GM06990 (cell line): Measurements from ENCODE around the gene RECQL5.

Experiments
- DNase-seq: peaks from one replicate; pipeline ENCODE4 v3.0.0-alpha.2; 2011; ENCODE audit not compliant: insufficient read length; ENCODE audit errors: extremely low read depth
- H3K27me3 ChIP-seq: replicated peaks from 2 replicates; pipeline ENCODE4 v1.6.0; 2011; ENCODE audit warnings: low read length; ENCODE audit not compliant: control insufficient read depth, insufficient read depth
- H3K36me3 ChIP-seq: 2 replicates; pipeline ENCODE4 v1.5.1; 2011; ENCODE audit warnings: low read length; ENCODE audit not compliant: control insufficient read depth, insufficient read depth
- H3K4me3 ChIP-seq: replicated peaks from 2 replicates; pipeline ENCODE4 v1.5.1; 2011; ENCODE audit warnings: low read depth, mild to moderate bottlenecking, control low read depth, low read length
- CTCF ChIP-seq: IDR thresholded peaks from 2 replicates; pipeline ENCODE4 v1.5.1; 2011; ENCODE audit warnings: low read length, control low read depth, mild to moderate bottlenecking, inconsistent platforms; ENCODE audit not compliant: insufficient read depth, poor library complexity, severe bottlenecking

RECQL5 gene

GRCh38 chr17:75631353-75631752 lies 35.6 kb downstream of the RECQL5 start:
- no peak overlapping the region for H3K4me3 ChIP-seq
- no peak for DNase-seq
- no peaks in the 10 kb centered on the region for H3K27me3 ChIP-seq
- no peak for TF ChIP-seq CTCF
- peaks cover 6% of the 10 kb centered on the region for H3K36me3 ChIP-seq

DNA sequence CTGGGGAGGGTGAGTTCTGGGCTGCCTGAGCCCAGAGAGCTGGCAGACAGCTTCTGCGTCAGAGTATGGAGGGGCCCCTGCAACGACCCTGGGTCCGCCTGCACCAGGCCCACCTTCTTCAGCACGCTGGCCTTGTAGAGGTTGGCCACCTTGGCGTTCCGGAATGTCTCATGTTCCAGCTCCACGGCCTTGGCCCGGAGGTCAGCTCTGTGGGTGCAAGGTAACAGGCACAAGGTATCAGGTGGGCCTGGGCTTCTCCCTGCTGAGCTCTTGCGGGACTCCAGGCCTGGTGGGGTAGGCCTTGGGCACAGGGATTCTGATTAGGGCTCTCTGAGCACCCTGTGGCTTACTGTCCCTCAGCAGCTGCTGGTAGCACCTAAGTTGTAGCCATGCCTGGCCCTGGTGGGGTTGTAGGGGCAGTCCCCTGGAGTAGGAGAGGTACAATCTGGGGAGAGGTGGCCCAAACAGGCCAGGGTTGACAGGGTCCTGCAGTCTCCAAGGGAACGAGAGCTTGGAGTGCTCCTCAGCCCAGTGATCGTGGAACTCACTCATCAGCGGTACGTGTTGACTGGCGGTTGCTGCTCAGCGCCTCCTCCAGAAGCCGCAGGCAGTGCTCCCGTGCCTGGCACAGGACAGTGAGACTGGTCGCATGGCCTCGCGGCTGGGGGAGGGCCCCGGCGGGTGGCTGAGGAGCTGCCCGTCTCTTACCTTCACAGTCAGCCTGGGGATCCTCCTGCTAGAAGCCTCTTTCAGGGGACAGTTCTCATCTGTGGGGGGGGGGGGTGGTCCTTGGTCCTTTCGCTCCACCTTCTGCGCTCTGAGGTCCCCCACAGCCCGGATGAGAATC lies 36.7 kb downstream of the RECQL5 start:
- no peak for DNase-seq
- Histone ChIP-seq H3K4me3 (no peak overlapping the region), H3K27me3 (no peaks in the 10 kb centered on the region), H3K36me3 (peaks cover 6% of the 10 kb centered on the region)
- no peak for TF ChIP-seq CTCF

DNA sequence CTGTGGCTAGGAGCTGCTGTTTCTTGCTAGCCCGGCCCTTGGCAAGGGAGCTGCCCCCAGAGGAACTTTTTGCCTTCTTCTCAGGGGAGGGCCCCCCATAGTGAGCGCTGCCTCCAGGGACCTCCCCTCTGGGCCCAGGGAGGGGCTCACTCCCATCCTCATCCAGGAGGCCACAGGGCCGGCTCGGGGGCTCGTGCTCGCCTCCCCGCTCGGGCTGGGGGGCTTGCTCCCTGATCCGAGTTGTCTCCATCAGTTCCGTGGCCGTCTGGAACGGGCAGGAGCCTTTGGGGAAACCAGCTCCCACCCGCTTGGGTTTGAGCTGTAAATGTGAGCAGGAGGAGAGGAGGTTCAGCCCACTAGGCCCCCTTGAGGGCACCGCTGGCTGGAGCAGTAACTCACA lies 37.8 kb downstream of the RECQL5 start:
- Histone ChIP-seq H3K4me3 (no peak overlapping the region), H3K27me3 (no peaks in the 10 kb centered on the region), H3K36me3 (peaks cover 6% of the 10 kb centered on the region)
- no peak for TF ChIP-seq CTCF
- DNase-seq, result no peak

- Histone ChIP-seq H3K4me3 (no peak overlapping the region), H3K36me3 (peaks cover 6% of the 10 kb centered on the region), H3K27me3 (no peaks in the 10 kb centered on the region)
- no peak for DNase-seq
- TF ChIP-seq CTCF, result no peak
Measured at GRCh38 chr17:75628425-75628824, 38.5 kb downstream of the RECQL5 start.

DNA sequence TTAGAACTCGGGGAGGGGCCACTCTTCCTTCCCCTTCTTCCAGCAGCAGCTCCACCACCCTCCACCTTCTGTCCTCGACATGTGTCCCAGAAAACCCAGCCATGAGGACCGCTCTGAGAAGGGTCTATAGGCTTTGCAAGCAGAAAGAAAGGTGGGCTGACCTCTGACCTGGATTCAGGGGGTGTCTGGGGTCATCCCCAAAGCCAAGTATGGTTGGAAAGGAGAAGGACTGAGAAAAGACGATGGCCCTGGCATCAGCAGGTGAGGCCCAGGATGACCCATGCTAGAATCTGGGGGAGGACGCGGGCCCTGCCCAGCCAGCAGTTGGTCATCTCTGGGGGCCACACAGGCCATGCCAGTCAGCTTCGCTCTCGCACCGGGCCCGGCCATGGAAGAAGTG lies 39.9 kb downstream of the RECQL5 start:
- H3K36me3 ChIP-seq, result peaks cover 6% of the 10 kb centered on the region
- DNase-seq, result no peak

More for the DNA sequence above, 39.9 kb downstream of the RECQL5 start:
- no peak for TF ChIP-seq CTCF
- H3K27me3 ChIP-seq, result no peaks in the 10 kb centered on the region
- H3K4me3 ChIP-seq, result no peak overlapping the region
